GM19324 (cell line): ENCODE measurements around the gene TBC1D10A.

Source experiments
- ATAC-seq: cut with Tn5 transposase; IDR thresholded peaks from one replicate; pipeline ENCODE4 v1.9.1; 2021; ENCODE audit warnings: mild to moderate bottlenecking, moderate library complexity; ENCODE audit not compliant: unreplicated experiment, low FRiP score

The TBC1D10A gene

DNA sequence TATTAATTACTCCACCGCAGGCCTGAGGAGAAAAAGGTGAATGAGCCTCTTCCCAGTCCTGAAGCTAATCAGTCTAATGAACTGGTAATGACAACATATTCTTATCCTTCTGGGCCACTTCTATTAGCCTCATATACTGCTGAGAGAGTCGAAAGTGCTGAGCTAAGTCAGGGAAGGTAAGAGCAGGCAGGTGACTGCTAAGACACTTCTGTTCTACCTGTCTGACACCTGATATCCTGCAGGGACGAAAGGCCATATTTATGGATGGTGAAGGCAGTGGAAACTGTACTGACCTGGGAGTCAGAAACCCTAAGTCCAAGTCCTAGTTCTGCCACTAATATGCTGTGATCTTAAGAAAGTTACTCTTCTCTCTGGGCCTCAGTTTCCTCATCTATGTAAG lies 3.5 kb downstream of the TBC1D10A start:
- ATAC-seq: no peak

DNA sequence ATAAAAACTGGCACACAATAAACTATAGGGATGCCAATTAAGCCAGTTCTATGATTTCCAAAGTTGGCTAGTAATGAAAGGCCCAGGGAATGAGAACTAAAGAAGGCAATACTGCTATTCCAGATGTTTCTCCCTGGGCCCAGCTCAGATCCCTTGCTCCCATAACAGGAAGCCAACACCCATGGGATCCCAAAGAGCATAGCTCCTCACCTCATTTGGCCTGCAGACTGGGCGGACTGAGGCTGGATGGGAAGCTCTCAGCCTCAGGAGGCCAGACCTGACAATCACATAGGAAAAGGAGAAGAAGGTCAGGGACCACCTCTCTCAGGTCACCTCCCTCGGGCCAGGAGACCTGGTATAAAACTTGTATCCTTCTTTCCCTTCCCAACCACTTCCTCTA lies 5.3 kb downstream of the TBC1D10A start:
- ATAC-seq: no peak

GRCh38 chr22:30320021-30320556 lies 6.7 kb downstream of the TBC1D10A start:
- no peak for ATAC-seq

GRCh38 chr22:30318799-30319419 lies 7.8 kb downstream of the TBC1D10A start:
- no peak for ATAC-seq

DNA sequence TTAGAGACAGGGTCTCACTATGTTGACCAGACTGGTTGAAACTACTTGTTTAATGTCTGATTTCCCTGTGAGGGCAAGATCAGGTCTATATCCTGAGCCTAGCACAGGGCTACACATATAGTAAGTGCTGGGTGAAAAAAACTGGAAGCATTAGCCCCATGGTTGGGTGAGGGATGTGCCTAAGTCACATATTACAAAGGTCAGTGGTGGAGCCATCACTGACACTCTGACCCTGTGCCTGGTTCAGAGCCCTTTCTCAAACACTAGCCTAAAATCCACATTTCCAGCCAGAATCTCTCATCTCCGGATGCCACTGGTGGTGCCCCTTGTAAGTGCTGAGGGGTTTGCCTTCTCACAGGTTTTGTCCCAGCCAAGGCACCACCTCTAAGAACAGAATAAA lies 9.0 kb downstream of the TBC1D10A start:
- ATAC-seq: no peak

DNA sequence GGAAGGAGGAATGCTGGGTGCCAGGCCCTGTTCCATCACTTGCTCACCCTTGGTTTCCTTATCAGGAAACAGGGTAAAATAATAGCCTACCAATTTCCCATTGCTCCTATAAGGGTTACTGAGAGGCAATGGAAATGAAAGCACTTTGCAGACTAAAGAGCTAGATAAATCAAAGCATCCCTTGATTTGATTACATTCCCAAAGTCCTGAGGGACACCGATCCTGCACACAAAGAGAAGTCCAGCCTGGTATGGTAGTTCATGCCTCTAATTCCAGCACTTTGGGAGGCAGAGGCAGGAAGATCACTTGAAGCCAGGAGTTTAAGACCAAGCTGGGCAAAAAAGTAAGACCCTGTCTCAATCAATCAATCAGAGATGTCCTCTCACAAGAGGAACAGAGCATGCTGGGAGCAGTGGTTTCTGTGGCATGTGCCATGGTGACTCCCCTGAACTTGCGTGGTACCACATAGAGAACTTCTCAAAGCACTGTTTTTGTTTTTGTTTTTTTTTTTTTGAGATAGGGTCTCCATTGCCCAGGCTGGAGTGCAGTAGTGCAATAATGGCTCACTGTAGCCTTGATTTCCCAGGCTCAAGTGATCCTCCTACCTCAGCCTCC lies 10.7 kb downstream of the TBC1D10A start:
- no peak for ATAC-seq

GRCh38 chr22:30314915-30315314 lies 11.8 kb downstream of the TBC1D10A start:
- ATAC-seq: no peak

DNA sequence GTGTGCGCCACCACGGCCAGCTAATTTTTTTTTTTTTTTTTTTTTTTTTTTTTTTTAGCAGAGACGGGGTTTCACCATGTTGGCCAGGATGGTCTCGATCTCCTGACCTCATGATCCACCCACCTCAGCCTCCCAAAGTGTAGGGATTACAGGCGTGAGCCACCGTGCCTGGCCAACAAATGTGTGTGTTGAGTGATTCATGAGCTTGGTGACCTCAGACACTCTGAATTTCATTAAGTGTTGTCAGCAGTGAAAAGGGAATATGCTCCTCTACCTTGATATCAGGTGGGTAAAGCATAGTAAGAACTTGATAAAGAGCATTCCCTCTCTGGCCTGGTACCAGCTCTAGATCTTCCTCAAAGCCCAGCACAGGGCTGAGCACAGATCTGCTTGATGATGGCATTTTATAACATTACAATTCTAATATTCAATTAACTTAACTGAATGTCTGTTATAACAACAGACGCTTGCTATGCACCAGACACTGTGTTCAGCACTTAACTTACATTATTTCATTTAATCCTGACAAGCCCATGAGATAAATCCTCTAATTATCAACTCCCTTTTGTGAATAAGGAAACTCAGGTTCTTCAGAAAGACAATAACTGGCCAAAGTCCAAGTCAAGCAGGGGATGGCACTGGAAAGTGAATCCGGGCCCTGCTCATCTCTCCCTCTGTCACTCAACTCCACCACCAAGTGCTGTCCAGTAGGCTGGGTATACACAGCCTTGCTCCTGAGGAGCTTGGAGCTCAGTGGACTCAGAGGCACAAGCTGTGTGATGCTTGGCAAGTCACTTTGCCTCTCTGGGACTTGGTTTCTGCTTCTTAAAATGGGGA lies 13.0 kb downstream of the TBC1D10A start:
- ATAC-seq: no peak

GRCh38 chr22:30312053-30312452 lies 14.7 kb downstream of the TBC1D10A start:
- ATAC-seq: no peak

GRCh38 chr22:30310881-30311771 lies 15.6 kb downstream of the TBC1D10A start:
- no peak for ATAC-seq

GRCh38 chr22:30309951-30310741 lies 16.6 kb downstream of the TBC1D10A start:
- peak; percentile 28 for ATAC-seq

DNA sequence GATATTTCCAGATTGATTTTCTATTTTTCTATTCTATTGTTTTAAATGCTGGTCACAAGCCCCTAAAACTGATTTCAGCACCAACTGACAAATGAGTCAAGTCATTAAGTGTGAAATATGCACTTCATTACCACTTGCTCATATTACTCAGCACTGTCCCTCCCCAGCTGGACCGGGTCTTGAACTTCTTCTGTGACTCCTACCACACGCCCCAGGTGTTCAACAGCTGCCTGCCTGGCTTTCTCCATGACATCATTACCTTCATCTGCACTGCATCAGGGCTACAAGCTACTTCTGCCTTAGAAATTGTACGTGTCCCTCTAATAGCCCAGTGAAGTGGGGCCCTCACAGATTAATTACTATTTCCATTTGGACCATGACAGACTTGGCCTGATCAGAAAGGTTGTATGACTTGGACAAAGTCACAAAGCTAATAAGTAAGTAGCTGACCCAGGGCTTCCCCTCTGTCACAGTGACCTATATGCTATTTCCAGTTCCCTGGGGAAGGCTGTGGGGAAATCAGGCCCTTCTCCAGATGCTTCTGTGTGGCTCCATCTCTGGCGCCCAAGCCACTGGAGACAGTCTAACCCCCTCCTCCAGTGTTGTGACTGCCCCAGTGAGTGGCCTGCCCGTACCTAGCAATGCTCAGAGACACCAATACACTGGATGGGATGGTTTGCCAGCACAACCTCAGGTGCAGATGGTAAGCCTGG lies 18.1 kb downstream of the TBC1D10A start:
- no peak for ATAC-seq

DNA sequence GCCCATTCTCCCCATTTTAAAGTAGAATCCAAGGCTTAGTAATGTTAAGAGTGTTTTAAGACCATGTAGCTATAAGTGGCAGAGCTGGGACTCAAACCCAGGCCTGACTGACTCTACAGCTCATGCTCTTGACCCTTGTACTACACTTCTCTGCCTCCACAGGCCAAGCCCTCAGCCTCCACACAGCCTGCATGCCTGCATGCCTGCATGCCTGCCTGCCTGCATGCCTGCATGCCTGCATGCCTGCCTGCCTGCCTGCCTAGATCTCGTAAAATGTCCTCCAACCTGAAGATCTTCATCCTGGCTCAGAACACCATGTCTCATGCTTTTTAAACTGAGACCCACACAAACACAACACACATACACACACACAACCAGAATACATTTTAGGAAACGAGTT lies 18.6 kb downstream of the TBC1D10A start:
- no peak for ATAC-seq

DNA sequence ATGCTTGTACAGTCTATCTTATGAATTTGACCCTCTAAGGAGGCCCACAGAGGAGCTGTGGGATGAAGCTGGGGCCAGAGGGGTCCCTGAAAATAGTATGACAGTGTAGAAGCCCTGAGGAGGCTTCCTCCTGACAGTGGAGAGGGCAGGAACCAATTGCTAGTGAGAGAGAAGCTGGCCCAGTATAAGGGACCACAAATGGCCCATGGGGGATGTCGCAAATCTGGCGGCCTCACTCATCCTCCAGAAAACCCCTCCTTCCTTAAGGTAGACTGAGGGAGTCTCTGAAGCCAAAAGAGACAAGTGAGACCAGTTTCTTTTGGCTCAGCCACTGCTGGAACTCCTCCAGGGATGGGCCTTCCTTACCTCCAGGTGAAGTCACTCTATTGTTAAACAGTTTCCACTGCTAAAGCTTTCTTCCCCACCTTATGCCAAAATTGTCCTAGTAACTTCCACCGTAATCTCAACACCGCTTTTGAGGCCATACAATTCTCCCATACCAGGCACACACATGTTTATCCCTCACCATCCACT lies 19.6 kb downstream of the TBC1D10A start:
- no peak for ATAC-seq

- no peak for ATAC-seq
Observed at GRCh38 chr22:30306627-30307011, 20.1 kb downstream of the TBC1D10A start.

DNA sequence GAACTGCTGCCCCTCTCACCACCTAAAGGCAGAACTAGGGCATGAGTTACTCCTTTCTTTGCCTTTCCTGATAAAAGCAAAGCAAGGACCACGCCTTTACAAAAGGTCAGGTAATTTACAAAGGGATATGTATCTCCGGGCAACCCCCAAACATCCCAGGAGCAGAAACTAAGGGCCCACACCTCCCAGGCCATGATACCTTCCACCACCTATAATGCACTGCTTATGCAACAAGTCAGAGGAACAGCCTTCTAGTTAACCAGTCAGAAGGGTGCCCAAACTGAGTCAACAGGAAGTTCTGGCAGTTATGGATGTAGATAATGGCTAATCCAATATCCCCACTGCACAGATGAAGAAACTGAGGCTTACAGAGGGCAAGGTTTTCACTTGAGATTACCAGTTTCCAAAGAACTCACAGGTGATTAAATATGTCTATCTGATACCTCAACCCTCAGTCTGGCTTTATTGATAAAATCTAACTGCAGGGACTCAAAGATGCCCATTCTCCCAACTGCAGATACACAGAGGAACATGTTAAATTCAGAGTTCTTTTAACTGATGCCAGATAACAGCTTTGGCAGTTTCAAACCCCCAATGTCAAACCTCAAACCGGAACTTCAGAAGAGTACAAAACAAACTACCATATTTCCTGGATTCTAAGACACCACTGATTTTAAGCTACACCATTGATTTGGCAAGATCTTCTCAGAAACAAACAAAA lies 20.7 kb downstream of the TBC1D10A start:
- ATAC-seq: no peak

DNA sequence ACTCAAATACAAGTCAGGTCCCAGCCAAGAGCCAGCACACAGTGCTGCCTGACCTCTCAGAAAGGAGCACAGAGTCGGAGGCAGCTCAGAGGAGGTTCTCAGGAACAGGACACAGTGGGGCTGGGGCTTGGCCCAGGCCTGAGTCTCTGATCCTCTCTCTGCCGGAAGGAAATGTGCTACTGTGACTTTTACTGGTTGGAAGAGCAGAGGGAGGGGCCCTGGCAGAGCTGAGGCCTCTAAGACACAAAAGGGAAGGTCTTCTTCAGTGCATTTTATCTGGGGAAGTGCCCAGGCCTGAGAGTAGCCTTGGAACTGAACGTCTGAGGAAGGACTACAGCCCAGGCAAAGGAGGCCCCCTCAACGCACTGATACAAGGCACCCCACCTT lies 21.2 kb downstream of the TBC1D10A start:
- ATAC-seq: peak; percentile 40
